GM18499 (cell line): ENCODE data around the gene WSB1.
"Not testable (repeated sequence)": the region's sequence is repeated elsewhere in the genome, so short reads cannot be mapped to it uniquely, and the experiment has no call there.

Experiments
- ATAC-seq: cut with Tn5 transposase; IDR thresholded peaks from one replicate; pipeline ENCODE4 v1.9.1; 2021; ENCODE audit warnings: moderate number of reproducible peaks; ENCODE audit not compliant: insufficient read depth, unreplicated experiment

The WSB1 gene

GRCh38 chr17:27293898-27294688, at the start of gene WSB1:
WSB1 (plus strand) TSS chr17:27294114; CDS start chr17:27294396, 282 bp downstream.
- ATAC-seq: peak; percentile 47

- no peak for ATAC-seq
Measured at GRCh38 chr17:27244491-27245223, 49.3 kb upstream of the WSB1 start.

- peak; percentile 67 for ATAC-seq
Measured at GRCh38 chr17:27245230-27245696, 48.7 kb upstream of the WSB1 start.

- ATAC-seq: no peak
Measured at GRCh38 chr17:27246537-27246936, 47.4 kb upstream of the WSB1 start.

GRCh38 chr17:27247071-27247957, 46.6 kb upstream of the WSB1 start:
- no peak for ATAC-seq

GRCh38 chr17:27247958-27248342, 46.0 kb upstream of the WSB1 start:
- no peak for ATAC-seq

- not testable (repeated sequence) for ATAC-seq
Measured at GRCh38 chr17:27250791-27251190, 43.1 kb upstream of the WSB1 start.

- not testable (repeated sequence) for ATAC-seq
Measured at GRCh38 chr17:27254802-27255201, 39.1 kb upstream of the WSB1 start.

GRCh38 chr17:27256225-27257030, 37.5 kb upstream of the WSB1 start:
- ATAC-seq: no peak

GRCh38 chr17:27257031-27257357, 36.9 kb upstream of the WSB1 start:
- no peak for ATAC-seq

- ATAC-seq: no peak
Measured at GRCh38 chr17:27259356-27259755, 34.6 kb upstream of the WSB1 start.

- ATAC-seq: no peak
Measured at GRCh38 chr17:27263386-27263785, 30.5 kb upstream of the WSB1 start.

- no peak for ATAC-seq
Measured at GRCh38 chr17:27264068-27264812, 29.7 kb upstream of the WSB1 start.

- ATAC-seq: no peak
Measured at GRCh38 chr17:27265333-27265732, 28.6 kb upstream of the WSB1 start.

- no peak for ATAC-seq
Measured at GRCh38 chr17:27266228-27266627, 27.7 kb upstream of the WSB1 start.

- no peak for ATAC-seq
Measured at GRCh38 chr17:27268394-27269085, 25.4 kb upstream of the WSB1 start.

- ATAC-seq: no peak
Measured at GRCh38 chr17:27269201-27269600, 24.7 kb upstream of the WSB1 start.

- ATAC-seq: no peak
Measured at GRCh38 chr17:27269974-27270373, 23.9 kb upstream of the WSB1 start.
